HEK293T (cell line): ENCODE results near the gene POU3F1.

Experiments
- ARNT ChIP-seq: fragments of 450-650 bp; IDR thresholded peaks from 2 replicates; pipeline ENCODE4 v1.6.1; 2017; ENCODE audit warnings: mild to moderate bottlenecking
- FOXA1 ChIP-seq: fragments of 450-650 bp; IDR thresholded peaks from 2 replicates; pipeline ENCODE4 v1.6.1; 2016; ENCODE audit warnings: mild to moderate bottlenecking
- HDGF ChIP-seq: fragments of 450-650 bp; IDR thresholded peaks from 2 replicates; pipeline ENCODE4 v1.6.1; 2017; ENCODE audit warnings: antibody characterized with exemption, borderline replicate concordance
- L3MBTL2 ChIP-seq: fragments of 450-650 bp; conservative IDR thresholded peaks from 2 replicates; pipeline ENCODE4 v1.6.1; 2016; ENCODE audit warnings: mild to moderate bottlenecking
- SP1 ChIP-seq: fragments of 450-650 bp; IDR thresholded peaks from 2 replicates; pipeline ENCODE4 v1.6.1; 2017

DNA sequence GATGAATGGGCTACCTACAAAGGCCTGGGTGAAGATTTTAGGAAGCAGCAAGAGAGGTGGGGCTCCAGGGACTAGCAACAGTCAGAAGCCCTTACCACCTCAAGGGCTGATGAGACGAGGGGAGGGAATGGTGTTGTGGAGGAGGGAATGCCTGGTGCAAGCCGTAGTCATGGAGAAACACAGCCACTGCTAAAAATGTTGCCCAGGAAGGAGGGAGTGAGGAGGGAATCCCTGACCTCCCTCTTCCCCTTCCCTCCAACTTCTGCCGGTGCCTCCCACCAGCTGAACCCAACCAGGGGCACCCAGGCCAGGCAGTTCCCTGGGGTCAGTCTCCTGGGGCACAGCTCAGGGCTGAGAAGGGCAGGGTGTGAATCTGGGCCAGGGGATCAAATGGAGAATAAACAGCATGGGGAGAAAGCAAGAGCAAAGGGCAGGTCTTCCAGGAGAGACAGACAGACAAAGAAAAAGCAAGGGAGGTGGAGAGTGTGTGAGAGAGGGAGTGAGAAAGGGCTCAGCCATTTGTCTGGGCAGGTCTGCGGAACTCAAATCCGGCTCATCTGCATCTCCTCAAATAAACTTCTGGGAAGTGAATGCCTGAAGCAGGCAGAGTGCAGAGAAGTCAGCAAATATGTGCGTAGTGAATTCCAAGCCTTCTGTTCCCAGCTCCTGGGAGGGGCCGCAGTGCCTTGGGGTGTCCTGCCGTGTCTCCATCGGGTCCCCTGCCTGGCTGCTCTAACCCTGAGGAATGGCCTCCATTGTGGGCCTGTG is 27.1 kb upstream of the POU3F1 start:
- TF ChIP-seq L3MBTL2 (no peak), HDGF (no peak), SP1 (no peak), ARNT (no peak), FOXA1 (no peak)
